ENCODE results near the gene SHC4.

The SHC4 gene

DNA sequence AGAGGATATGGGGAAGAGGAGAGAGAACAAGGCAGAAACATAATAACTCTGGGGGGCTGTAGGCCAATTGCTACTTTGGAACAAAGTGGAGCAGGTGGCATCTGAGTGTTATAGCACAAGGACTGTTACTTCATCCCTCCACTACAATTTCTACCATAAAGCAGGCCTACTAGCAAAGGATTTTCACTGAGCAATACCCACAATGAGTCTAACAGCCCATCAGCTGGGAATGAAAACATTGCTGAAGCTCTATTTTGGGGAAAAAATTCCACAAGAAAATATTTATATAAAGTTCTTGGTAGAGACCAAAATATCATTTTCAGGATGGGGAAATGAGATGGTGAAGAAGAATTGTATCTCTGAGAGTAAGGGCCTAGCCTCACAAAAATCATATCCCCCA is 3.6 kb upstream of the SHC4 start:
- DNase-seq (ENCODE audit: low read depth in 1 of 2, low spot score in 1 of 2) = no peak

DNA sequence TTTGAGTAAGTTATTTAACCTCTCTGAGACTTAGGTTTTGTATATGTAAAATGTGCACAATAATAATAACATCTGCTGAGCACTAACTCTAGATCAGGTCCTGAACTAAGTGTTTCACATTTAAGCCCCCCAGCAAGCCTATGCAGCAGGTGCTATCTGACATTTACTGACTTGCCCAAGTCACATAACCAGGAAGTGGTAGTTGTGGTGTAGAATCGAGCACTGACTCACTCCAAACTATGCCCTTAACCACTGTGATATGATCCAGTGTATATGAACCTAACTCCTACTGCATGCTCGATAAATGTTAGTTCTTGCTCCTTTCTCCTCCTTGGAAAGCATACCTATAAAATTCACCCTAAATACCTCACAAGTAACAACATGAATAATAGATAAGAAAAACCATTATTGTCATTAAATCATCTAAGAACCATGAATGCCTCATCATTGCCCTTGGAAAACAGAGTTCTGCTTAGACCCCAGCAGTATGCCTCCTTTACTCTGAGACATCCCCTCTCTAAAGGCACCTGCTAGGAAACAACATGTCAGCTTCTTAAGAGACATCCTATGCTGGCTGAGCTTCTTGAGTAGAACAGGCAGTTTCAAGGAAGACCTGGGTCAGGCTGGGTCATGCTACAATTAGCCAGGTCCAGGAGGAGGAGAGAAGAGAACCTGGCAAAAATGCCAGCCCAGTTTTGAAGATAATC is 3.0 kb upstream of the SHC4 start:
- no peak for DNase-seq (ENCODE audit: low read depth in 1 of 2, low spot score in 1 of 2)

DNA sequence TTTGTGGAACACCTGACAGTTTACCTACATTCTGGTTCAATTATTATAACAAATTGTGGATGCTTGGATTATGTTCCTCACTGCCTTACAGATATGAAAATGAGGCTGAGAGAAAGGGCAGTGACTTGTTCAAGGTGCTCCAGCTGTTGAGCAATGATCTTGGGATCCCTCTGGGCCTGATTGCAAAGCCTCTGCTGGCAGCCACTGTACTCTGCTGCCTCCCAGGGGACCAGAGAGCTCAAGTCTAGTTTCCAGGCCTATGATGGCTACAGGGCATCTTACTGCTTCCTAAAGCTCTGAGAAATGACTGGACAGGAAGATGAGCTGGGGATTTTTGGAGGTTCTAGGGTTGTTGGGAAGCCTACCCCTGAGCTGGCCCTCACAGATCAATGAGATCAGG is 2.3 kb upstream of the SHC4 start:
- DNase-seq (ENCODE audit: low read depth in 1 of 2, low spot score in 1 of 2) = no peak

DNA sequence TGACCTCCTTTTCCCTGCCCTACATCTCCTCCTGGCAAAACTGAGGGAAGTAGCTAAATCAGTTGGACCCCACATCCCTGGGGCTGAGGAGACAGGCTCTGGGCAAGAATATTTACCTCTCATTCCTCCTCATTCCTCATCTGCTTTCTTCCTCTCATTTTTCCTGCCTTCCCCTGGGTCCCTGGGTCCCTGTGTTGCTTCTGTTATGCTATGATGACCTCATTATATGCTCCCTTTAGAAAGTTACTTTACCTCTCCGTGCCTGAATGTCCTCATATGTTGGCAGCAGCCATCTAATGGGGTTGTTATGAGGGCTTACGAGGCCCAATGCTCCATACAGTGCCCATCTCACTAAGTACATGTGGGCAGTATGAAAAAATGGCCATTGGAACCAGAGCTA is 1.2 kb upstream of the SHC4 start:
- no peak for DNase-seq (ENCODE audit: low read depth in 1 of 2, low spot score in 1 of 2)

DNA sequence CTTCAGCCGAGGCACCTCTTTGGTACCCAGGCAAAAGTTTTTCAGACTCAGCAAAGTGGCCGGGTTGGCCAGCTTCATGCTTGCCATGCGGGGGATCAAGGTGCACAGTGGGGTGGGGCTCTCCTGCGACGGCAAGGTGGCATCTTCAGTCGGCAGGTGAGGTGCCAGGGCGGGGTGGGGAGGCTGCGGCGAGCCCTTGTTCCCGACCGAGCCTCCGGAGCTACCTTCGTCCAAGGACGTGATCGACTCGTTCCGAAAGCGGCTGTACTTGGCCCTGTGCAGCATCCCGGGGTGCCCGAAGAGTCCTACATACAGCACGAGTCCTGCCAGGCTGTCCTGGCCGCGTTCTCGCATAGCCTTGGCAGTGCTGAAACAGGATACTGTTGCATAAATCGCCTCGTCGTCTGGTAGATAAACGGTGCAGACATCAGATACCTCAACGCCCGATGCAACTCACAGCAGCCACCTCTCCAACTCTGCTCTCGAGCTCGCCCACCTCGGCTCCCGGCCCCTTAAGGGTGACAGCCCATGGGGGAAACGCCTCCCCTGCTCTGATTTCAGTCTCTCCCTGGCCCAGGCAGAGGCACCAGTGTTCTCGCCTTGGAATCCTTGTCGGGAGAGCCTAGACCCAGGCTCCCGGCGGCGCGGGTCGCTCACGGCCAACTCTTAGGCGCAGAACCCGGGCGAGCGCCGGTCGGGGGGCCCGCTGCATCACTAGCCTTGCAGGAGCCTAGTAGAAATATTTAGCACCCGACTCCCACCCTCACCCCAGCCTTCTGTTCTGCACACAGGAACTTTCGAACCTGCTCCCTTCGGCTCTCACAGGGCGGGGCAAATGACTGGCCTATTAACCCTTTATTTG is 826 bp downstream of the SHC4 start:
- no peak for DNase-seq (ENCODE audit: low read depth in 1 of 2, low spot score in 1 of 2)

DNA sequence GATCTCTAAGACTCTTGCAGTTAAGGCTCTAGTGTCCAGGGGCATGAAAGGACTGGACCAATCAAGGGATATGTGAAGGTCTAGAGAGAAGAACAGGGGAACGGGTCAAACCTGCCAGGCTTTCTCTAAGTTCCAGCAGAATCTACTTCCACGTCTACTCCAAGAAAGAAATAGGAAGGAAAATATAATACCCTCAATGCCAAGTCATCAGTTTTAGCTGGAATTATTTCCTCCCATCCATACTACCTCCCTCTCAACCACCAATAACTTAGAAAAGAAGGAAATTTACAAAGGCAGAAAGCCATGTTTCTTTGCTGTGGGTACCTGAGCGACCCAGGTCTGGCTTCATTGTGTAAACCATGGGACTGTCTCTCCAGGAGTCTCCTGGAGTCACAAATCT is 7.8 kb downstream of the SHC4 start:
- DNase-seq (ENCODE audit: low read depth in 1 of 2, low spot score in 1 of 2) = no peak

DNA sequence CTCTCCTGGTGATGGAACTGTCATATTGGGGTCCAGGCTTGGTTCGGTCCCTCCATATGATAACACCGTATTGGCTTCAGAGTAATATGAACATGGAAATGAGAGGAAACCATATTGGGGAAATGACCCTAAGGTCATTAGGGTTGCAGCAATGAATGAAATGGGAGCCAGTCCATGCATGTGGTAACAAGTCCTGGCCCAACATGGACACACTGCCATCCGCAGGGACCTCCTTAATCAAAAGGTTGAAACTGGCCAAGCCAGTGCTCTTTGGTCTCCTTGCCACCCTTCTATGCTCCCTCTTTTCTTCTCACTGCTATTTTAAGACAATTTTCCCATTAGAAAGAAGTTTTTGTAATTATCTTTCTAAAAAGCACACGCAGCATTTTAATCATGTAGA is 8.3 kb downstream of the SHC4 start:
- DNase-seq (ENCODE audit: low read depth in 1 of 2, low spot score in 1 of 2) = no peak

DNA sequence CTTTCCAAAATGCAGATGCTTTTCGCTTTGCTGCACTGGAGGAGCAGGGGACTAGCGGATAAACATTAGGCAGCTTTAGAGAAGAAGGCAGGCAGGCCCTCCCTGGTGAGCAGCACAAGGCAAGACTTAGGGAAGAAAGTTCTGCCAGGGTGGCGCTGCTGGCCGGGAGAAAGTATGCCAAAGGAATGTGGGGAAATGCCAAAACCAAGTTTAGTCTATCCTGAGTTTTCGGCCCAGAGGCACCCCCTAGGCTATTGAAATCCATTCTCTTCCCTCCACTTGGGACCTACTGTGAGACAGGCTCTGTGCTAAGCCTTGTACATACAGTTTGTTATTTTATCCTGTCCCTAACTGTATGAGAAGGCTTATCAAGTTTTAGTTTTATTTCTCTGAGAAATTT is 9.2 kb downstream of the SHC4 start:
- no peak for DNase-seq (ENCODE audit: low read depth in 1 of 2, low spot score in 1 of 2)

DNA sequence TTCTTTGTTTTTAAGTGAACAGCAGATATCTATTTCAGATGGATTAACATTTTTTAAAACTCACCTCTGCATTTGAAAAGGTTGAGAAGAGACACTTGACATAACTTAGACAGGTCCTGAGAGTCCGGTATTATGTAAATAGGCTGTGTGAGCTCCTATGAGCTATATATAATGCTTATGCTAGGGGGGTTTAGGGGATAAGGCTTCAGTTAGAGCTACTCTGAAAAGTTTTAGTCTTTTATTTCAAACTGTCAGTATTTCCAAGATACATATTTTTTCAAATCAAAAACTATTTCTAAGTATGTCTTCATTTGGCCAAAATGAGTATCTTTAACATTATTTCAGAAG is 16.9 kb downstream of the SHC4 start:
- no peak for DNase-seq (ENCODE audit: low read depth in 1 of 2, low spot score in 1 of 2)

DNA sequence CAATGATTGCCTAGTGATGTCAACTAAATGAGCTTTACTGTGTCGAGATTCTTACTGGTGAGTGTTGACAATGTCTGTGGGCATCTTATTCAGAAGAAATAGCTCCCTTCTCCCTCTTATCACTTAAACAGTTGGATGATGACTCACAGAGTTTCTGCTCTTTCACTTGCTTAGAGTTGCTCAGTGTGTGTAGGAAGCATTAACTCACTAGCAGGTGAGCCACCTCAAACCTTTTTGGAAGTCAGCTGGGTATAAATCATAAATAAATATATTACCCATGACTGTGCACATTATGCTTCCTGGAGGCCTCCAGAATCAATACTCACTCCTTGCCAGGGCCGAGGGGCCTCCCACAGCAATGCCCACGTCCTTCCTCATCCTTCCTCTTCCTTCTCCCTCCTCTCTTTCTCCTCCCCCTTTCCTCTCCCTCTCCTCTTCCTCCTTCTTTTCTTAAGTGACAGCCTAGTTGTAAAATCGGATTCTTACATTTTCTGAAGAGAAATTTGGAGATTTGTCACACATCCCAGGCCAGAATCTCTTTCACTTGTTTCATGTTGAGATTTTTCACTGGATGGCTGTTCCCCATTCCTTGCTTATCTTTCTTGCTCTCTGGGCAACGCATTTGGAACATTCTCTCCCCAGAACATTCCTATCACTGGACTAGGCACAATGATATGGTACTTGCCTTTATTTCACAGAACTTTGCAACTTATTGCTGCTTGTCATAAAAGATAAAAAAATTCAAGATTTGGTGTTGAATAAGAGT is 17.5 kb downstream of the SHC4 start:
- DNase-seq (ENCODE audit: low read depth in 1 of 2, low spot score in 1 of 2) = no peak

DNA sequence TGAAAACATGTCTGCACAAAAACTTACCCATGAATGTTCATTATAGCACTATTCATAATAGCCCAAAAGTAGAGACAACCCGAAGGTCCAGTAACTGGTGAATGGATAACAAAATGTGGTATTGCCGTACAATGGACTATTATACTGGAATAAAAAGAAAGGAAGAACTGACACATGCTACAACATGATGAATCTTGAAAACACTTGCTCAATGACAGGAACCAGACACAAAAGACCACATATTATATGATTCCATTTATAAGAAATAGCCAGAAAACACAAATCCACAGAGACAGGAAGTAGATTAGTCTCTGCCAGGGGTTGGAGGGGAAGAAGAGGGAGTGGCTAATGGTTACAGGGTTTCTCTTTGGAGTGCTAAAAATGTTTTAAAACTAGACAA is 18.3 kb downstream of the SHC4 start:
- no peak for DNase-seq (ENCODE audit: low read depth in 1 of 2, low spot score in 1 of 2)

DNA sequence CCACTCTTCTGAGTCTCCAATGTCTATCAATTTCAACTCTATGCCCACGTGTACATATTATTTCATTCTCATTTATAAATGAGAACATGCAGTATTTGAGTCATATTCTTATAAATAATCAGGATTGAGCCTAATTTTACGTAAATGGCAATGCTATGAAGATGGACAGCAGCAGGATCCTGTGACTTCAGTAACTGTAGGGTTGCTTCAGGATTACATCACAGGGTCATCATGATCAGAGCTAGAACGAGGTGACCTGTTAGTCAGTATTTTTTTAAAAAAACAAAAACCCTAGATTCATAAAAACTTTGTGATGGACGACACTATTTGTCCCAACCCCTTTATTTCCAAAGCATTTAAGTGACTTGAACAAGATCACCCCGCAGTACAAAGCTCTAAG is 21.8 kb downstream of the SHC4 start:
- DNase-seq (ENCODE audit: low read depth in 1 of 2, low spot score in 1 of 2) = no peak

DNA sequence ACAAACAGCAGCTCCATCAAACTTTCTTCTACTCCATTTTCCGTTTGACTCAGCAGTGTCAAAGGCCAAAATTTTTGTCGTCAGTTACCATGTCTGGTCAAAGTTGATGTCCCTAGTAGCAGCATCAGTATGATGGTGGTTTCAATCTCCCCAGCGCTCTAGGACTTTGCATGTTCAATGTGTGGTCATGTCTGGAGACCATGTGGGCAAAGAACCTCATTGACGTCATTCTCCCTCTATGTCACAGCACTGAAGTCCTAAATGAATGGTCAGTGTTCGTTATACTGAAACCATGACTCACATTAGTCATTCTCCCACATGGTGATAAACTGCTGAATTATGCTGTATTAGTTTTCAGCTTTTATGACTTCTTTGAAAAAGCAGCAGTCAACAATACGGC is 23.2 kb downstream of the SHC4 start:
- DNase-seq (ENCODE audit: low read depth in 1 of 2, low spot score in 1 of 2) = no peak

DNA sequence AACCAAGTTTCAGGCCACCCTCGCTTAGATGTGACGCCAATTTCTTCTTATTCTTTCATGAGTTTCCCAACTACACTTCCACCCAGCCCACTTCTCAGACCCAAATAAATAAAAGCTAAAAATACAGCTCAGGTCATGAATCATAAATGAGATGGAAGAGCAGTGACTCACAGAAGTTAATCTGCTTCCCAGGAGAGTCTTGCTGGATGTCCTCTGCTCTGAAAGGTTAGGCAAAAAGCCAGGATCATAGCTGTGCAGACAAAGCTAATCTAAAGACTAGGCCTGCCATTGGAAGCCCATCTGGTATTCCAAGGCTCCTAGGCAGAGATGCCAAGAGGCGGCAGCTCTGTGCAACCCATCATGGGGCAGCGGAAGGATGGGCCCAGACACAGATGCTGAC is 24.1 kb downstream of the SHC4 start:
- DNase-seq (ENCODE audit: low read depth in 1 of 2, low spot score in 1 of 2) = no peak

DNA sequence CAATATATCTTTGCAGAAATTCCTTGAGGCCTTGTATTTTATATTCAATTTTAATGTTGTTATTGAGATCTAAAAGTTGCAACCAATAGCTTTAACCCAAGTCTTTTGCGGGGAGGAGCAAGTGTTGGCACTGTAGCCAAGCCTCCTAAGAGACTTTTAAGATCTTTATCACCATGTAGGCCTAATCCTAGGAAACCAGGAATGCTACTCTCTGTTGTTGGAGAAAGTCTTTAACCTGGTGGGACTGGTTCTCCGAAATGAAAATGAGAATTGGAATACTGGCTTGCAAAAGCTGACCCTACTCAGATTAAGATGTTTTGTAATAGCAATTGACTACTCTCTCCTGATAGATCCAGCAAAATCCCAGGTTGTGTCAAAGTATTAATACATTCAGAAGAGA is 25.8 kb downstream of the SHC4 start:
- DNase-seq (ENCODE audit: low read depth in 1 of 2, low spot score in 1 of 2) = no peak

DNA sequence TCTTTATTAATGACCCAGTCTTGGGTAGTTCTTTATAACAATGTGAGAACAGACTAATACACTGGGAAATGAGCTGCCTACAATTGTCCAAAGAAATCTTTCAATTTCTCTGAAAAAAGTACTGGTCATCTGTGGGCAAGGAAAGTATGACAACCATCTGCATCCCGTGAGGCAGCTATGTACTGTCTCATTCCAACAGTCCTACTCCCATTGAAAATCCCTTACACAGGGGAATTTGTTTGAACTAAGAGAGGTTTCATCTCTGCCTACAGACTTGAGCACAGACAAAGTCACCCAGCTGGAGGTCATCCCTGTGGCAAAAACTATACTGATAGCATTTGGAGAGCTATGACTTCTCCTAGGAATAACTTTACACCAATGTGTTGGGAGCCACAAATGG is 27.1 kb downstream of the SHC4 start:
- DNase-seq (ENCODE audit: low read depth in 1 of 2, low spot score in 1 of 2) = no peak

DNA sequence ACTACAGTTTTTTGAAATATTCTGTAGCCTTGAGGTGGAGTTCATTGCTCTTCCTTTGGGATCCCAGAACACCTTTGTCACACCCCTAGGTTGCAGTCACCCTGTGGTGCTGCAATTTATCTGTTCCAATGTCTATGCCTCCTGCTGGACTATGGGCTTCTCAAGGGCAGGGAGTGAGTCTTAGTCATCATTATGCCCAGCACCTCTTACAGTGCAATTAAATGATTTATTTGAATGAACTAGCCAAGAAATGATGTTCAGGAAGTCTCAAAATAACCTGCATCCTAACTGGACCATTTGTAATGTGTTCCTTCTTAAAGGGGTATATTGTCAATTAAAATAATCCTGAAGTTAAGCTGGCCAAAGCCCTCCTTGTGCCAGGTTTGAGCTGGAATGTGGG is 28.5 kb downstream of the SHC4 start:
- no peak for DNase-seq (ENCODE audit: low read depth in 1 of 2, low spot score in 1 of 2)

DNA sequence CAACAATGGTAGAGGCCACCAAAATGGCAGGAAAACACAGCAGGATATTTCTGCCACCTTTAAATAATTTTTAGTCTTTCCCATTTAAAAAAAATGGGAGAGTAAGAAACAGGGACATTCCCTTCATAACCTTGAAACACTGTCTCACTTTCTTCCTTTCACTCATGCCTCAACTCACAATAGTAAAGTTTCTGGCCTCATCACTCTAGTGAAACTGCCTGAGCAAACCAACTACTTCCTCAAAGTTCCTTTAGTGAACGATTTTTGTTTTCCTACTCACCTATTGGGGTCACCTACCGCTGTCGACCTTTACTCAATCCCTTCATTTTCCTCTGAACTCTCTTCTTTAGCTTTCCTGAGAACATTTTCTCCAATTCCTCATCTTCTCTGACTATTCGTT is 33.0 kb downstream of the SHC4 start:
- DNase-seq (ENCODE audit: low read depth in 1 of 2, low spot score in 1 of 2) = no peak

DNA sequence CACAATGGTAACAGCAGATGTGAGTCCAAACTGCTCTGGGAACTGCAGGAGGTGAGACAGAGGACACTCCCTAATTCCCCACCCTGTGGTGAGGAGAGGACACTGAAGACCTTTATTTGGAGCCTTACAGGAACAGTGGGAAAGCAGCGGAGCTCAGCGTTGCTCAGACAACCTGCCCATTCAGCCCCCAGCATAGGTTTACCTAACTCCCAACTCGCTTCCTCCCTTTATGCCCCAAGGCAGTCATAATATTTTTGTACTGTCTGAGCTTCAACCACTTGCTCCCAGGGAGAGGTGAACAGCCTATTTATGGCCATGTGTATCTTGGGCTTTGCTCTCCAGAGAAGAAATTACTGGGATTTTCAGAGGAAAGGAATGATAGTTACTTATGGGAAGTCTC is 34.1 kb downstream of the SHC4 start:
- DNase-seq (ENCODE audit: low read depth in 1 of 2, low spot score in 1 of 2) = no peak

DNA sequence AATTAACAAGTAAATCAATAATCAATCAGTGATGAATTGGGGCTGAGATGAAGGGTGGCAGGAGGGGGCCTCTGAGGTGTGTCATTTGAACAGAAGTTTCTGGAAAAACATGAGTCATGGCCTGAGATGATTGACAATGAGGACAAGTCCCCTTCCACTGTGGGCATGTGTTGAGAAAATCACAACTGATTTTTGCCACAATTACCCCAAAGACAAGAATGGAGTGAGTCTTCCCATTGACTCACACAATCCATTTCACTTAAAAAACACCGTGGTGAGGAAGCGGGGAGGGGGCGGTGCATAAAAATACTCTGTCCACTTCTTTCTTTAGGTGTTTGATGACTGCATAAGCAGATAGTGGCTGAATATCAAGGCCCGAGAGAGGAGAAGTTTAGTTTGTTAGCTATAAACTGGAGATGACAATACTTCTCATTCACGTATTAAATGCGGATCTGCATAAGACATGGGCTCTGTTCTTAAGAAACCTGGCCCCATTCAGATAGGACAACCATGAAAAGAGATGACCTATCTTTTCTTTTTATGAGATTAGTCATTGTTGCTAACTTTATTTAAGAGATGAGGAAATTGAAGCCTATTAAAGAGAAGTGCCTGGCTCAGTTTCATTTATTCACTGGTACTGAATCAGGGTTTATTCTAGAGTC is 34.7 kb downstream of the SHC4 start:
- no peak for DNase-seq (ENCODE audit: low read depth in 1 of 2, low spot score in 1 of 2)

DNA sequence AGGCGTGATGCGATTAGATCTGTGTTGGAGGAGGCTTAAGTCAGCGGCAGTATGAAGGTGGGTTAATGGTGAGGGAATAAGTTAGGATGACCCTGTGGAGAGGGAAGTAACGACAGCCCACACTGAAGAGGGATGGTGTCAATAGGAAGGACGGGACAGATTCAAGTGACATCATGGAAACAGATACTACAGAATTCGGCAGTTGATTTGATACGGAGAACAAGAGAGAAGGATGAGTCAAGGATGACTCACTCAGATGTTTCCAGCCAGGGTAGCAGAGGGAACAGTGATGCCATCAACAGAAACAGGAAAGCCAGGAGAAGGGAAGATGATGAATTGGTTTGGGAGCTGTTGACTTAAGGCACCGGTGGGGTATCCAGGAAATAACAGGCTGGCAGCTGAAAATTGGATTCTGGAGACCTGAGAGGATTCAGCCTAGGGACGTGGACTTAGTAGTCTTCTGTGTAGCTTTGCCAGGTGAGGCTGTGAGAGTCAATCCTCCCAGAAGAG is 38.0 kb downstream of the SHC4 start:
- DNase-seq (ENCODE audit: low read depth in 1 of 2, low spot score in 1 of 2) = no peak
